ENCODE results near the gene ATP10B.

ATP10B gene

GRCh38 chr5:160638161-160638742, 213.8 kb downstream of the ATP10B start:
- DNase-seq (ENCODE audit: insufficient read length) = no peak
- FAIRE-seq = no peak
- TF ChIP-seq POLR2AphosphoS5 (IDR thresholded peaks at IDR 0.05; ENCODE audit: low read depth, low read length) = no peak
- TF ChIP-seq TAF1 (IDR thresholded peaks at IDR 0.05; ENCODE audit: borderline replicate concordance, low read depth, low read length) = no peak
- TF ChIP-seq POLR2A (IDR thresholded peaks at IDR 0.05; ENCODE audit: low read depth, low read length) = no peak

GRCh38 chr5:160637357-160638090, 214.5 kb downstream of the ATP10B start:
- DNase-seq (ENCODE audit: insufficient read length) (no peak), FAIRE-seq (no peak)
- TF ChIP-seq POLR2AphosphoS5 (IDR thresholded peaks at IDR 0.05; ENCODE audit: low read depth, low read length) (no peak), TAF1 (IDR thresholded peaks at IDR 0.05; ENCODE audit: borderline replicate concordance, low read depth, low read length) (no peak)

GRCh38 chr5:160635663-160636062, 216.3 kb downstream of the ATP10B start:
- no peak for FAIRE-seq
- no peak for TF ChIP-seq TAF1 (IDR thresholded peaks at IDR 0.05; ENCODE audit: borderline replicate concordance, low read depth, low read length)
- TF ChIP-seq POLR2A (IDR thresholded peaks at IDR 0.05; ENCODE audit: low read depth, low read length) = no peak
- DNase-seq (ENCODE audit: insufficient read length) = no peak

GRCh38 chr5:160635046-160635445, 217.0 kb downstream of the ATP10B start:
- DNase-seq (ENCODE audit: insufficient read length) (no peak), FAIRE-seq (no peak)
- TF ChIP-seq TAF1 (IDR thresholded peaks at IDR 0.05; ENCODE audit: borderline replicate concordance, low read depth, low read length) = no peak
- no peak for TF ChIP-seq POLR2A (IDR thresholded peaks at IDR 0.05; ENCODE audit: low read depth, low read length)
- TF ChIP-seq POLR2AphosphoS5 (IDR thresholded peaks at IDR 0.05; ENCODE audit: low read depth, low read length) = no peak

GRCh38 chr5:160629003-160629402, 223.0 kb downstream of the ATP10B start:
- no peak for DNase-seq (ENCODE audit: insufficient read length)
- TF ChIP-seq TAF1 (IDR thresholded peaks at IDR 0.05; ENCODE audit: borderline replicate concordance, low read depth, low read length) = no peak
- TF ChIP-seq POLR2AphosphoS5 (IDR thresholded peaks at IDR 0.05; ENCODE audit: low read depth, low read length) = no peak
- TF ChIP-seq POLR2A (IDR thresholded peaks at IDR 0.05; ENCODE audit: low read depth, low read length) = no peak
- FAIRE-seq = no peak

GRCh38 chr5:160628619-160628968, 223.4 kb downstream of the ATP10B start:
- FAIRE-seq (no peak), DNase-seq (ENCODE audit: insufficient read length) (no peak)
- TF ChIP-seq POLR2A (IDR thresholded peaks at IDR 0.05; ENCODE audit: low read depth, low read length) (no peak), TAF1 (IDR thresholded peaks at IDR 0.05; ENCODE audit: borderline replicate concordance, low read depth, low read length) (no peak), POLR2AphosphoS5 (IDR thresholded peaks at IDR 0.05; ENCODE audit: low read depth, low read length) (no peak)

- DNase-seq (ENCODE audit: insufficient read length) = no peak
- TF ChIP-seq POLR2A (IDR thresholded peaks at IDR 0.05; ENCODE audit: low read depth, low read length) (no peak), TAF1 (IDR thresholded peaks at IDR 0.05; ENCODE audit: borderline replicate concordance, low read depth, low read length) (no peak), POLR2AphosphoS5 (IDR thresholded peaks at IDR 0.05; ENCODE audit: low read depth, low read length) (no peak)
- FAIRE-seq = no peak
These were observed 223.9 kb downstream of the ATP10B start for GRCh38 chr5:160627921-160628618.

GRCh38 chr5:160626322-160626721, 225.7 kb downstream of the ATP10B start:
- DNase-seq (ENCODE audit: insufficient read length) = no peak
- no peak for TF ChIP-seq POLR2A (IDR thresholded peaks at IDR 0.05; ENCODE audit: low read depth, low read length)
- no peak for TF ChIP-seq TAF1 (IDR thresholded peaks at IDR 0.05; ENCODE audit: borderline replicate concordance, low read depth, low read length)
- no peak for TF ChIP-seq POLR2AphosphoS5 (IDR thresholded peaks at IDR 0.05; ENCODE audit: low read depth, low read length)
- no peak for FAIRE-seq

GRCh38 chr5:160621526-160621925, 230.5 kb downstream of the ATP10B start:
- no peak for FAIRE-seq
- no peak for DNase-seq (ENCODE audit: insufficient read length)
- TF ChIP-seq POLR2AphosphoS5 (IDR thresholded peaks at IDR 0.05; ENCODE audit: low read depth, low read length) = no peak

- FAIRE-seq (no peak), DNase-seq (ENCODE audit: insufficient read length) (no peak)
- no peak for TF ChIP-seq POLR2A (IDR thresholded peaks at IDR 0.05; ENCODE audit: low read depth, low read length)
These were observed 231.6 kb downstream of the ATP10B start for GRCh38 chr5:160620401-160620800.

GRCh38 chr5:160619381-160619780, 232.6 kb downstream of the ATP10B start:
- no peak for TF ChIP-seq POLR2AphosphoS5 (IDR thresholded peaks at IDR 0.05; ENCODE audit: low read depth, low read length)
- TF ChIP-seq TAF1 (IDR thresholded peaks at IDR 0.05; ENCODE audit: borderline replicate concordance, low read depth, low read length) = no peak
- no peak for FAIRE-seq
- DNase-seq (ENCODE audit: insufficient read length) = no peak

GRCh38 chr5:160618286-160618685, 233.7 kb downstream of the ATP10B start:
- no peak for FAIRE-seq

More at GRCh38 chr5:160618286-160618685, 233.7 kb downstream of the ATP10B start:
- no peak for TF ChIP-seq TAF1 (IDR thresholded peaks at IDR 0.05; ENCODE audit: borderline replicate concordance, low read depth, low read length)
- TF ChIP-seq POLR2A (IDR thresholded peaks at IDR 0.05; ENCODE audit: low read depth, low read length) = no peak
- TF ChIP-seq POLR2AphosphoS5 (IDR thresholded peaks at IDR 0.05; ENCODE audit: low read depth, low read length) = no peak
- no peak for DNase-seq (ENCODE audit: insufficient read length)

All from GM12892 (cell line).